ENCODE data around the gene UGT2B11. TPM values are rescaled to one million over a fixed set of nuclear protein-coding genes. Genes with fewer than 3 reads are reported as not detected.
"Not testable (repeated sequence)": the region's sequence is repeated elsewhere in the genome, so short reads cannot be mapped to it uniquely, and the experiment has no call there.

Gene UGT2B11
- total RNA-seq, 1 donor from 2014 or later, result not detected

DNA sequence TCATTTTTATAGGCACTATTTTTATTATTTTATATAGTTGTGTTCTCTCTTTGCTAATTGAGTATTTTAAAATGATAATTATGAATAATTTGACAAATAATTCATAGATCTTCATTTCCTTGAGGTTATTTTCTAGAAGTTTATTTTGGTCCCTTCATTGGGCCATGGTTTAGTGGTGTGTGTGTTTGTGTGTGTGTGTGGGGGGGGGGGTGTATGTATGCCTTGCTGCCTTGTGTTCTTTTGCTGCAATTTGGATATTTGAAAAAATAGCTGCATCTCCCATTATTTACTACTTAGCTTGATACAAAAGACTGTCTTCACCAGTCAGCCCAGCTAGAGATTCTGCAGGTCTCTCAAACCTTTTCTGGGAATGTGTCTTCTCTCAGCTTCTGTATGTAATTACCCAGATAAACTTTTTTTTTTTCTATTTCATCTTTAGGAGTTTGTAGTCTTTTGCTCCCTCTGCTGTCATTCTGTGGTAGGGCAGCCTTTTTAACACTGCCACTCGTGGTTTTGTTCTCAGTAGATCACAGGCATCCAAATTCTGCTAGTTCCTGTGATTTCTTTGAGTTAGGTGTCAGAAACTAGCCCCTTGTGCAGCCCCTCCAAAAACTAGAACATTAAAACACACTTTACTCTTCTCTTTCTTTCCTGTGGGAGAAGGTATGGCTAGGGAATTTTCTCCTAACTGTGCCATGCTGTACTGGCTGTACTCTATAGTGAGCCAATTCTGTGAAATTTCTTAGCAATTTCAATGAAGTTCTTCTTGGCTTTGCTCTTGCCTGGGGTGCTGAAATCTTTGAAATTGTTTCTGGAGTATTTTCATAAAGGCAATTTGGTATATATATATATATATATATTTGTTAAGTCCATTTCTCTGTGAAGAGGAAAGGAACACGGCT lies 44.1 kb downstream of the UGT2B11 start:
- not testable (repeated sequence) for DNase-seq (ENCODE audit: low spot score)

DNA sequence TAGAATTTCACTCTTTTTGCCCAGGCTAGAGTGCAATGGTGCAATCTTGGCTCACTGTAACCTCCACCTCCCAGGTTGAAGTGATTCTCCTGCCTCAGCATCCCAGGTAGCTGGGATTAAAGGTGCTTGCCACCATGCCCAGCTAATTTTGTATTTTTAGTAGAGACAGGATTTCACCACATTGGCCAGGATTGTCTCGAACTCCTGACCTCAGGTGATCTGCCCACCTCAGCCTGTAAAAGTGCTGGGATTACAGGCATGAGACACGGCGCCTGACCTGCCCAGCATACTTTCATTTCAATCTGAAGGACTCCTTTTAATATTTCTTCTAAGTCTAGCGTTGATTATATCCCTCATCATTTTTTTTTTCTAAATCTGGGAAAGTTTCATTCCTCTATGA lies 45.4 kb downstream of the UGT2B11 start:
- not testable (repeated sequence) for DNase-seq (ENCODE audit: low spot score)

DNA sequence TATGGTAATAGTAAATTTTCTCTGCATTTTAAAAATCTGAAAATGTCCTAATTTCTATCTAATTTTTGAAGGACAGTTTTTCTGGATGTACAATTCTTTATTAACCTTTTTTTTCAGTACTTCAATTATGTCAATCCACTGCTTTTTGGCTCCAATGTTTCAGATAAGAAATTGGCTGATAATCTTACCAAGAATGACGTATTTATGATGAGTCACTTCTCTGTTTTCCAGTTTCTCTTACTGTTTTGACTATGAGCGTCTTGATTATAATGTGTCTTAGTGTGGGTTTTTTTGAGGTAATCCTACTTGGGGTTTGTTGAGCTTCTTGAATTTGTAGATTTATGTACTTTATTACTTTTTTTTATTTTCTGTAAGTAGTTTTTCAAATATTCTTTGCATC lies 47.2 kb downstream of the UGT2B11 start:
- DNase-seq (ENCODE audit: low spot score), result no peak

DNA sequence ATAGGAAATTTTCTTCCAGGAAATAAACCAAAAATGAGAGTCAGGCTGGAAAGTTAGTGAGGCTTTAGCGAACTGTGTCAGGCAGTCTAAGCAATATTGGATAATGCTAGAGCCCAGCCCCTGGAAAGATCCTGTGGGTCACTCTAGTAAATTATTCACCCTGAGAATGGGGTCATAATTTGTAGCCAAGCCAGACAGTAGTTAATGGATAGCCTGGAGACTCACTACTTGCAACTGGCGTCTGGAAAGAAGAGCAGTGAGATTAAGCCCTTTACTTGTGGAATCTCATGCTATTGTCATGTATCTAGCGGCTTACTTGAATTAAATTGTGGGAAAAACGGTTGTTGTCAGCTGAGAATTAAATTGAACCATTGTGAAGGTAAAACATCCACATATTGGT lies 48.2 kb downstream of the UGT2B11 start:
- DNase-seq (ENCODE audit: low spot score), result not testable (repeated sequence)

DNA sequence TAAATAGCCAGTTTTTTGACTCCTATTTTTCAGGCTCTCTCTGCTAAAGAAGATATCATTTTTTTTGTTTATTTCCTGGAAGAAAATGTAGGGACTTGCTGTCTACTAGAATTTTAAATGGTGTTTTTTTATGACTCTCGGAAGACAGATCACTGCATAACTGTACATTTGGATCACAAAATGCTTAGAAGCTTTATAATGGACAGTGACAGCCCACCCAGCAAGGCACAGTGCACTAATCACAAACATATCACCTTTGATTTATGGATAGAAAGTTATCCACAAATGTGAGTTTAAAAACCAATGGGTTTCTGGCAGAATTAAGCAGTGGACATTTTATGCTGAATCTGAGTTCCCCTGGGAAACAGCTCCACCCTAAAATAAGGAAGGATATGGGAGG lies 48.8 kb downstream of the UGT2B11 start:
- not testable (repeated sequence) for DNase-seq (ENCODE audit: low spot score)

DNA sequence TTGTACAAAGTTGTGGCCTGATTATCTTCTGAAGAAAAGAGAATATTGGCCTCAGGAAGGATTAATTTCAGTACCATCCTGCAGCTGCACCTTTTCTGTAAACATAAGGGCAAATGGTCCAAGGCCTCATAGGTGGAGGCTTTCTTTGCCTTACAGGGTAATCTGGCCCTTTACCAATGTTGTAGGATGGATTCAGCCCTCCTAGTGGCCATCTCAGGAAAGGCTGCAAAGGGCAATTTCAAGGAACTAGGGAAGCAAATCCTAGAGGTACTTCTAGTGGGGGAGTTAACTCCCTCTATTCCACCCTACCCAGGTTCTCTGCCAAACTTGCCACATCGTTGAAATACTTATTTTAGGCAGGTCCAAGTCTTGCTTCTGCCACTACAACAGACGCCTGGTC lies 57.6 kb downstream of the UGT2B11 start:
- DNase-seq (ENCODE audit: low spot score), result no peak

DNA sequence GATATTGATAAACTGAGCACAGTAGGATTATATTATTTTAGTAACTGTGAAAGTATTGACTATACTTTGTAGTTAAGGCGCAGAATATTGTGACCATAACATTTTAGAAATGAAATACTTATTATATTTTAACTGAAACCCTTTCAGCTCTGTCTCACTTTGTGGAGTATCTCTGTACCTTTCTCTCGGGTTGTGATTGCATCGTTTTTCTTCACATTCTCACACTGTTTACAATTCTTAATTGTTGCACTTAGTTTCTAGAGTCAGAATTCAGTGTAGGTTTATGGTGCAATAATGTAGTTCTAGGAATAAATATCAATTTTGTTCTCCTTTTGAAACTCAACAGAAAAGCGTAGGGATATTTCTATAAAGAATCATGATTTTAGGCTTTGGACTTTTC lies 60.5 kb downstream of the UGT2B11 start:
- no peak for DNase-seq (ENCODE audit: low spot score)

Other genes with a start within 250 kb of the UGT2B11 start
- gene UGT2B7, start 118.3 kb downstream of the UGT2B11 start, total RNA-seq, result not detected
- gene UGT2B28, start 65.7 kb upstream of the UGT2B11 start, total RNA-seq, result not detected

Measured in mesenteric fat pad (tissue), 1 donor.